ENCODE measurements around the gene GARNL3.

The GARNL3 gene

GRCh38 chr9:127293767-127294166 is 29.2 kb downstream of the GARNL3 start:
- TF ChIP-seq FOXP2 (optimal IDR thresholded peaks at IDR 0.05; ENCODE audit: borderline replicate concordance, extremely low read depth, extremely low read length, insufficient read depth) (no peak), POLR2AphosphoS5 (IDR thresholded peaks at IDR 0.05; ENCODE audit: low read depth, low read length) (no peak), TAF1 (IDR thresholded peaks at IDR 0.05; ENCODE audit: borderline replicate concordance, insufficient read depth, low read length) (no peak), REST (IDR thresholded peaks at IDR 0.05; ENCODE audit: insufficient read depth in 1 of 2, low read depth in 2 of 2, low read length in 2 of 2) (no peak), SIN3A (IDR thresholded peaks at IDR 0.05; ENCODE audit: borderline replicate concordance, insufficient read depth, low read length) (no peak)

- no peak for TF ChIP-seq TAF1 (IDR thresholded peaks at IDR 0.05; ENCODE audit: borderline replicate concordance, insufficient read depth, low read length)
- no peak for TF ChIP-seq REST (IDR thresholded peaks at IDR 0.05; ENCODE audit: insufficient read depth in 1 of 2, low read depth in 2 of 2, low read length in 2 of 2)
- TF ChIP-seq POLR2AphosphoS5 (IDR thresholded peaks at IDR 0.05; ENCODE audit: low read depth, low read length) = no peak
- TF ChIP-seq SIN3A (IDR thresholded peaks at IDR 0.05; ENCODE audit: borderline replicate concordance, insufficient read depth, low read length) = no peak
- TF ChIP-seq FOXP2 (optimal IDR thresholded peaks at IDR 0.05; ENCODE audit: borderline replicate concordance, extremely low read depth, extremely low read length, insufficient read depth) = no peak
These were observed 30.4 kb downstream of the GARNL3 start for GRCh38 chr9:127295005-127295404.

GRCh38 chr9:127300886-127301447 is 36.4 kb downstream of the GARNL3 start:
- no peak for TF ChIP-seq TAF1 (IDR thresholded peaks at IDR 0.05; ENCODE audit: borderline replicate concordance, insufficient read depth, low read length)
- TF ChIP-seq REST (IDR thresholded peaks at IDR 0.05; ENCODE audit: insufficient read depth in 1 of 2, low read depth in 2 of 2, low read length in 2 of 2) = no peak
- no peak for TF ChIP-seq FOXP2 (optimal IDR thresholded peaks at IDR 0.05; ENCODE audit: borderline replicate concordance, extremely low read depth, extremely low read length, insufficient read depth)
- no peak for TF ChIP-seq POLR2AphosphoS5 (IDR thresholded peaks at IDR 0.05; ENCODE audit: low read depth, low read length)
- TF ChIP-seq SIN3A (IDR thresholded peaks at IDR 0.05; ENCODE audit: borderline replicate concordance, insufficient read depth, low read length) = no peak

- TF ChIP-seq REST (IDR thresholded peaks at IDR 0.05; ENCODE audit: insufficient read depth in 1 of 2, low read depth in 2 of 2, low read length in 2 of 2) (no peak), TAF1 (IDR thresholded peaks at IDR 0.05; ENCODE audit: borderline replicate concordance, insufficient read depth, low read length) (no peak), POLR2AphosphoS5 (IDR thresholded peaks at IDR 0.05; ENCODE audit: low read depth, low read length) (no peak), FOXP2 (optimal IDR thresholded peaks at IDR 0.05; ENCODE audit: borderline replicate concordance, extremely low read depth, extremely low read length, insufficient read depth) (no peak), SIN3A (IDR thresholded peaks at IDR 0.05; ENCODE audit: borderline replicate concordance, insufficient read depth, low read length) (no peak)
These were observed 39.3 kb downstream of the GARNL3 start for GRCh38 chr9:127303830-127304229.

Data from PFSK-1 (cell line).